GM06990 (cell line): ENCODE results near the gene PPP6R2.
A peak's percentile ranks its signal among the peaks of the same experiment; 100 is the strongest.

Experiments
- DNase-seq: peaks from one replicate; pipeline ENCODE4 v3.0.0-alpha.2; 2011; ENCODE audit not compliant: insufficient read length; ENCODE audit errors: extremely low read depth
- H3K27me3 ChIP-seq: replicated peaks from 2 replicates; pipeline ENCODE4 v1.6.0; 2011; ENCODE audit warnings: low read length; ENCODE audit not compliant: control insufficient read depth, insufficient read depth
- H3K36me3 ChIP-seq: 2 replicates; pipeline ENCODE4 v1.5.1; 2011; ENCODE audit warnings: low read length; ENCODE audit not compliant: control insufficient read depth, insufficient read depth
- H3K4me3 ChIP-seq: replicated peaks from 2 replicates; pipeline ENCODE4 v1.5.1; 2011; ENCODE audit warnings: low read depth, mild to moderate bottlenecking, control low read depth, low read length
- CTCF ChIP-seq: IDR thresholded peaks from 2 replicates; pipeline ENCODE4 v1.5.1; 2011; ENCODE audit warnings: low read length, control low read depth, mild to moderate bottlenecking, inconsistent platforms; ENCODE audit not compliant: insufficient read depth, poor library complexity, severe bottlenecking

Gene PPP6R2

GRCh38 chr22:50483106-50483505, 140.0 kb downstream of the PPP6R2 start:
- no peak for DNase-seq
- Histone ChIP-seq H3K4me3 (no peak overlapping the region), H3K36me3 (no peaks in the 10 kb centered on the region), H3K27me3 (no peaks in the 10 kb centered on the region; the same call in 1 of the 2 replicates)
- TF ChIP-seq CTCF: no peak

GRCh38 chr22:50483556-50483955, 140.4 kb downstream of the PPP6R2 start:
- no peaks in the 10 kb centered on the region for H3K36me3 ChIP-seq
- H3K27me3 ChIP-seq: no peaks in the 10 kb centered on the region; the same call in 1 of the 2 replicates
- TF ChIP-seq CTCF: no peak
- DNase-seq: no peak
- no peak overlapping the region for H3K4me3 ChIP-seq

GRCh38 chr22:50483977-50484853, 141.1 kb downstream of the PPP6R2 start:
- no peak for DNase-seq
- H3K36me3 ChIP-seq: no peaks in the 10 kb centered on the region
- no peak for TF ChIP-seq CTCF

GRCh38 chr22:50485221-50486131, 142.3 kb downstream of the PPP6R2 start:
- no peak overlapping the region for H3K4me3 ChIP-seq
- H3K36me3 ChIP-seq: no peaks in the 10 kb centered on the region
- no peaks in the 10 kb centered on the region; the same call in 1 of the 2 replicates for H3K27me3 ChIP-seq
- DNase-seq: peak; percentile 3
- TF ChIP-seq CTCF: no peak

More at GRCh38 chr22:50483977-50484853, 141.1 kb downstream of the PPP6R2 start:
- H3K4me3 ChIP-seq: no peak overlapping the region
- no peaks in the 10 kb centered on the region; the same call in 1 of the 2 replicates for H3K27me3 ChIP-seq

- Histone ChIP-seq H3K27me3 (no peaks in the 10 kb centered on the region; the same call in 1 of the 2 replicates), H3K4me3 (peak within 1 kb of the TSS; percentile 10; the same call in 1 of the 2 replicates), H3K36me3 (no peaks in the 10 kb centered on the region)
- peak; percentile 18 for DNase-seq
- TF ChIP-seq CTCF: no peak
These were observed 143.6 kb downstream of the PPP6R2 start, which contains the start of gene MIOX for GRCh38 chr22:50486561-50487289. TSS of gene MIOX (plus strand) at chr22:50486859. CDS start at chr22:50486898, 39 bp downstream.
